AG09309 (cell line): Measurements from ENCODE around the gene SREBF1.

Experiments used
- DNase-seq: peaks from one replicate; pipeline ENCODE4 v3.0.0-alpha.2; 2010; ENCODE audit warnings: low read depth
- H3K4me3 ChIP-seq: 2 replicates; pipeline ENCODE4 v1.5.1; 2011; ENCODE audit warnings: mild to moderate bottlenecking, low read depth, low read length, moderate library complexity; ENCODE audit not compliant: control insufficient read depth
- TF ChIP-seq, protein P1 (sequence below): IDR thresholded peaks from 2 replicates; pipeline ENCODE4 v1.5.1; 2011; ENCODE audit warnings: mild to moderate bottlenecking, low read depth, low read length, inconsistent platforms; ENCODE audit not compliant: insufficient read depth, control insufficient read depth; ENCODE audit errors: missing control alignments

Gene SREBF1

DNA sequence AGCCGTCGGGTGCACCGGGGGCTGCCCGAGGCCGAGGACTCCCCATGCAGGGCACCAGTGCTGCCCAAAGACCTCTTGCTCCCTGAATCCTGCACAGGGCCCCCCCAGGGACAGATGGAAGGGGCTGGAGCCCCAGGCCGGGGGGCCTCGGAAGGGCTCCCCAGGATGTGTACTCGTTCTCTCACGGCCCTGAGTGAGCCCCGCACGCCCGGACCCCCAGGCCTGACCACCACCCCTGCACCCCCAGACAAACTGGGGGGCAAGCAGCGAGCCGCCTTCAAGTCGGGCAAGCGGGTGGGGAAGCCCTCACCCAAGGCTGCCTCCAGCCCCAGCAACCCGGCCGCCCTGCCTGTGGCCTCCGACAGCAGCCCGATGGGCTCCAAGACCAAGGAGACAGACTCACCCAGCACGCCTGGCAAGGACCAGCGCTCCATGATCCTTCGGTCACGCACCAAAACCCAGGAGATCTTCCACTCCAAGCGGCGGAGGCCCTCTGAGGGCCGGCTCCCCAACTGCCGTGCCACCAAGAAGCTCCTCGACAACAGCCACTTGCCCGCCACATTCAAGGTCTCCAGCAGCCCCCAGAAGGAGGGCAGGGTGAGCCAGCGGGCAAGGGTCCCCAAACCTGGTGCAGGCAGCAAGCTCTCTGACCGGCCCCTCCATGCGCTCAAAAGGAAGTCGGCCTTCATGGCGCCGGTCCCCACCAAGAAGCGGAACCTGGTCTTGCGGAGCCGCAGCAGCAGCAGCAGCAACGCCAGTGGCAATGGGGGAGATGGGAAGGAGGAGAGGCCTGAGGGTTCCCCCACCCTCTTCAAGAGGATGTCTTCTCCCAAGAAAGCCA is 40.6 kb downstream of the SREBF1 start:
- TF ChIP-seq, protein P1, sequence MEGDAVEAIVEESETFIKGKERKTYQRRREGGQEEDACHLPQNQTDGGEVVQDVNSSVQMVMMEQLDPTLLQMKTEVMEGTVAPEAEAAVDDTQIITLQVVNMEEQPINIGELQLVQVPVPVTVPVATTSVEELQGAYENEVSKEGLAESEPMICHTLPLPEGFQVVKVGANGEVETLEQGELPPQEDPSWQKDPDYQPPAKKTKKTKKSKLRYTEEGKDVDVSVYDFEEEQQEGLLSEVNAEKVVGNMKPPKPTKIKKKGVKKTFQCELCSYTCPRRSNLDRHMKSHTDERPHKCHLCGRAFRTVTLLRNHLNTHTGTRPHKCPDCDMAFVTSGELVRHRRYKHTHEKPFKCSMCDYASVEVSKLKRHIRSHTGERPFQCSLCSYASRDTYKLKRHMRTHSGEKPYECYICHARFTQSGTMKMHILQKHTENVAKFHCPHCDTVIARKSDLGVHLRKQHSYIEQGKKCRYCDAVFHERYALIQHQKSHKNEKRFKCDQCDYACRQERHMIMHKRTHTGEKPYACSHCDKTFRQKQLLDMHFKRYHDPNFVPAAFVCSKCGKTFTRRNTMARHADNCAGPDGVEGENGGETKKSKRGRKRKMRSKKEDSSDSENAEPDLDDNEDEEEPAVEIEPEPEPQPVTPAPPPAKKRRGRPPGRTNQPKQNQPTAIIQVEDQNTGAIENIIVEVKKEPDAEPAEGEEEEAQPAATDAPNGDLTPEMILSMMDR: no peak
- DNase-seq: no peak
- no peak overlapping the region for H3K4me3 ChIP-seq

DNA sequence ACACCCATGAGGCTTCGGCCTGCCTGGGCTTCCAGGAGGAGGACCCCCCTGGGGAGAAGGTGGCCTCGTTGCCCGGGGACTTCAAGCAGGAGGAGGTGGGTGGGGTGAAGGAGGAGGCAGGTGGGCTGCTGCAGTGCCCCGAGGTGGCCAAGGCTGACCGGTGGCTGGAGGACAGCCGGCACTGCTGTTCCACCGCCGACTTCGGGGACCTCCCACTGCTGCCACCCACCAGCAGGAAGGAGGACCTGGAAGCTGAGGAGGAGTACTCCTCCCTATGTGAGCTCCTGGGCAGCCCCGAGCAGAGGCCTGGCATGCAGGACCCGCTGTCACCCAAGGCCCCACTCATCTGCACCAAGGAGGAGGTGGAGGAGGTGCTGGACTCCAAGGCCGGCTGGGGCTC is 41.5 kb downstream of the SREBF1 start:
- TF ChIP-seq, protein P1: no peak
- DNase-seq: no peak
- no peak overlapping the region for H3K4me3 ChIP-seq

DNA sequence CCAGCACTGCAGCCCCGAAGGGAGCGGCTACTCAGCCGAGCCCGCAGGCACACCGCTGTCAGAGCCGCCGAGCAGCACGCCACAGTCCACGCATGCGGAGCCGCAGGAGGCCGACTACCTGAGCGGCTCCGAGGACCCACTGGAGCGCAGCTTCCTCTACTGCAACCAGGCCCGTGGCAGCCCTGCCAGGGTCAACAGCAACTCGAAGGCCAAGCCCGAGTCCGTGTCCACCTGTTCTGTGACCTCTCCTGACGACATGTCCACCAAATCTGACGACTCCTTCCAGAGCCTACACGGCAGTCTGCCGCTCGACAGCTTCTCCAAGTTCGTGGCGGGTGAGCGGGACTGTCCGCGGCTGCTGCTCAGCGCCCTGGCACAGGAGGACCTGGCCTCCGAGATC is 42.4 kb downstream of the SREBF1 start:
- no peak overlapping the region for H3K4me3 ChIP-seq
- TF ChIP-seq, protein P1: no peak
- DNase-seq: no peak

DNA sequence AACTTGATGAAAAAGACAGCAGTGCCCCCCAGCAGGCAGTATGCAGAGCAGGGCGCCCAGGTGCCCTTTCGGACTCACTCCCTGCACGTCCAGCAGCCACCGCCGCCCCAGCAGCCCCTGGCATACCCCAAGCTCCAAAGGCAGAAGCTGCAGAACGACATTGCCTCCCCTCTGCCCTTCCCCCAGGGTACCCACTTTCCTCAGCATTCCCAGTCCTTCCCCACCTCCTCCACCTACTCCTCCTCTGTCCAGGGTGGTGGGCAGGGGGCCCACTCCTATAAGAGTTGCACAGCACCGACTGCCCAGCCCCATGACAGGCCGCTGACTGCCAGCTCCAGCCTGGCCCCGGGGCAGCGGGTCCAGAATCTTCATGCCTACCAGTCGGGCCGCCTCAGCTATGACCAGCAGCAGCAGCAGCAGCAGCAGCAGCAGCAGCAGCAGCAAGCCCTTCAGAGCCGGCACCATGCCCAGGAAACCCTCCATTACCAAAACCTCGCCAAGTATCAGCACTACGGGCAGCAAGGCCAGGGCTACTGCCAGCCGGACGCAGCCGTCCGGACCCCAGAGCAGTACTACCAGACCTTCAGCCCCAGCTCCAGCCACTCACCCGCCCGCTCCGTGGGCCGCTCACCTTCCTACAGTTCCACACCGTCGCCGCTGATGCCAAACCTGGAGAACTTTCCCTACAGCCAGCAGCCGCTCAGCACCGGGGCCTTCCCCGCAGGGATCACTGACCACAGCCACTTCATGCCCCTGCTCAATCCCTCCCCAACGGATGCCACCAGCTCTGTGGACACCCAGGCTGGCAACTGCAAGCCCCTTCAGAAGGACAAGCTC is 43.2 kb downstream of the SREBF1 start:
- DNase-seq: no peak
- TF ChIP-seq, protein P1: no peak

DNA sequence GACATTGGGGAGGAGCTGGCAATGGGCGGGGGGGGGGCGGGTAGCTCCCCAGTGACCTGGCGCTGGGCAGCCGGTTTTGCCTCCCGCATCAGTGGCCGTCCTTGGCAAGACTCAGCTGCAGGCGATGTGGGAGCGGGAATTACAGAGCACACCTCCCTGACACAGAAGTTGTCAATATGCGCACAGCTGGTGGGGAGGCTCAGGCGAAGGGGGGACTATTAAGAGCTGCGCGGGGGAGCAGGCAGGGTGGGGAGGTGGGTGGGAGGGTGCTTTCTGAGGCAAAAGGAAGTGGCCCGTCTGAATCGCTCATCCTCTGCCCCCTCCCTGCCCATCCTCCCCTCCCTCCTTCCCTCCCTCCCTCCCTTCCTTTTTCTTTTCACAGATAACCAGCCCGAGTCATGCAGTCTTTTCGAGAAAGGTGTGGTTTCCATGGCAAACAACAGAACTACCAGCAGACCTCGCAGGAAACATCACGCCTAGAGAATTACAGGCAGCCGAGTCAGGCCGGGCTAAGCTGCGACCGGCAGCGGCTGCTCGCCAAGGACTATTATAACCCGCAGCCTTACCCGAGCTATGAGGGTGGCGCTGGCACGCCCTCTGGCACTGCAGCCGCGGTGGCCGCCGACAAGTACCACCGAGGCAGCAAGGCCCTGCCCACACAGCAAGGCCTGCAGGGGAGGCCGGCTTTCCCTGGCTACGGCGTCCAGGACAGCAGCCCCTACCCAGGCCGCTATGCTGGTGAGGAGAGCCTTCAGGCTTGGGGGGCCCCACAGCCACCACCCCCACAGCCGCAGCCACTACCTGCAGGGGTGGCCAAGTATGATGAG is 44.0 kb downstream of the SREBF1 start:
- TF ChIP-seq, protein P1: no peak

More for the DNA sequence above, 43.2 kb downstream of the SREBF1 start:
- no peak overlapping the region for H3K4me3 ChIP-seq

DNA sequence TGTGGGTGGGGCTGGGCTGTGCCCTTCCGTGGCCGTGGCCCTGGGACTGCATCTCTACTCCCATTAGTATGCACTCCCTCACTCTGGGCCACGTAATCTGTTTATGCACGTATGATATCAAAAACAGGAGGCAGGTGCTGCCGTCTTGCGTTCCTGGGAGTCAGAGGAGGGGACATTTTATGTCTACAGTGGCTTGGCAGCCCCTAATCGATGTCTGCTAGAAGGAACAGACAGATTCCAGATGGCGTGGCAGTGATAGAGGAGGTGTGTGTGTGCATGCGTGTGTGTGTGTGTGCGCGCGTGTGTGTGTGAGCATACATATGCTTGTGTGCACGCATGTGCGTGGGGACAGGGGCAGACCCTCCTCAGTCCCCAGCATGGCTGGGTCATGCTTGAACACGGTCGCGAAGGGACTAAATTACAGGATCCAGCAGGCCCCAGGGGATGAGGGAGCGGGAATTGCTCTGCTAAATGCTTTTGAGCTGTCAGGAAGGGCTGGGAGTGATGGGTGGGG is 44.7 kb downstream of the SREBF1 start:
- no peak overlapping the region for H3K4me3 ChIP-seq
- DNase-seq: no peak
- TF ChIP-seq, protein P1: no peak

More for the DNA sequence above, 44.0 kb downstream of the SREBF1 start:
- DNase-seq: no peak
- H3K4me3 ChIP-seq: no peak overlapping the region
